GM21515 (cell line): ENCODE measurements around the gene TRIM9.

ENCODE experiments used
- ATAC-seq: cut with Tn5 transposase; IDR thresholded peaks from one replicate; pipeline ENCODE4 v1.9.1; 2021; ENCODE audit not compliant: unreplicated experiment

Gene TRIM9

DNA sequence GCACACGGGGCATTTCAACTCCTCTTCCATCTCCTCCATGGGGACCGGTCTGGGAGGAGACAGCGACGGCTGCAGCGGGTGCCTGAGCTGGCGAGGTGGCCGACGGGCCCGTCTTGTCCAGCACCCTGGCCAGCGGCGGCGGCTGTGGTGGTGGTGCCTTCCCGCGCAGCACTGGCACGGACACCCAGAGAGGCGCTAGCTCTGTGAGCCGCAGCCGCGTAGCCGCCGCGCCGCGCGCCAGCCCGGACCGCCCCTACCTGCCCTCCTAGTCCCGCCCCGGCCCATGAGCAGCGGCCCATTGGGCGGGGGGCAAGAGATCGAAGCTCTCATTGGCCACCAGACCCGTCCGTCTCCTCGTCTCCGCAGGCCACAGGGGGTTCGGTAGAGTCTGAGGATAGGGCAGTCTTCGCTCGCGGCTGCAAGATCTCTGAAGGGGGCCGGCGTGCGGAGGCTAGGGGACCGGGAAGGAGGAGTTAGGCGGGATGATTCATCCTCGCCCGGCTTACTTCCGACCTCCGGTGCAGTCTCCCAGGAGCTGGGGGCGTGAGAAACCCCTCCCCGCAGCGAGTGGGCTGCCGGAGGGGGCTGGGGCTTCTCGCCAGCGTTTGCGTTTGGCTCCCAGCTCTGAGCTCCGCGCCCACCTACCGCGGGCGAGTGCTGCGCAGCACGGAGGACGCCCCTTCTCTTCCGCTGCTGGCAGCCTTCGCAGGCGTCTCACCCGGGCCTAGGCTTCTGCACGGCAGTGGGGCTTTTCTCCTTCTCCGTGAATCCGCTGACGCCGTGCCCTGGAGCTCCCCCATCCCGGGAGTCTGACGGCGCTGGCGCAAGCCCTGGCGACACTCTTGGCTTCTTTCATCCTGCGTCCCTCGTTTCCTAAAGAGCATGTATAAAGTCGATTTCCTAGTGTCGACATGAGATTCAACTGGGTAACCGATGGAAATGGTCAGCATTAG is at the start of gene TRIM9:
TSS of gene TRIM9 (minus strand) at position 205 of the 953 bp plus-strand sequence. CDS start at position 39, 166 bp downstream.
- peak; percentile 99 for ATAC-seq

- ATAC-seq = no peak
Measured at GRCh38 chr14:51140856-51141255, 46.0 kb upstream of the TRIM9 start.

DNA sequence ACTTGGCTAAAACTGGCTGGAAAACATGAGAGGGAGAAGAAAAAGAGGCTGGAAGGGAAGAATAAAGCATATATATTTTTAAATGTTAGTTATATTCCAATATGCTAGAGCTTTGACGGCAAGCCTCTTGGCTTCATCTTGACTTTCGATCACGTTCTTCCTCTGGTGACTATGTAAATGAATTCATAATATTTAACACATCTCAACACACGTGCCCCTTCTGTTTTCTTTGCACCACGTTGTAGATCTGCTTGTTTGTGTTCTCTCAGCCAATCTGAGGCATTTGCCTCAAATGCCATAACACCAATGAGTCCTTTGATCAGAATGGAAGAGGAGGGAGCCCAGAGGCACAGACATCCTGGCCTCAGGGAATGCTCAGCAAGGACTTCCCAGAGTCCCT is 45.4 kb upstream of the TRIM9 start:
- no peak for ATAC-seq

- ATAC-seq = no peak
Measured at GRCh38 chr14:51139121-51139681, 44.3 kb upstream of the TRIM9 start.

DNA sequence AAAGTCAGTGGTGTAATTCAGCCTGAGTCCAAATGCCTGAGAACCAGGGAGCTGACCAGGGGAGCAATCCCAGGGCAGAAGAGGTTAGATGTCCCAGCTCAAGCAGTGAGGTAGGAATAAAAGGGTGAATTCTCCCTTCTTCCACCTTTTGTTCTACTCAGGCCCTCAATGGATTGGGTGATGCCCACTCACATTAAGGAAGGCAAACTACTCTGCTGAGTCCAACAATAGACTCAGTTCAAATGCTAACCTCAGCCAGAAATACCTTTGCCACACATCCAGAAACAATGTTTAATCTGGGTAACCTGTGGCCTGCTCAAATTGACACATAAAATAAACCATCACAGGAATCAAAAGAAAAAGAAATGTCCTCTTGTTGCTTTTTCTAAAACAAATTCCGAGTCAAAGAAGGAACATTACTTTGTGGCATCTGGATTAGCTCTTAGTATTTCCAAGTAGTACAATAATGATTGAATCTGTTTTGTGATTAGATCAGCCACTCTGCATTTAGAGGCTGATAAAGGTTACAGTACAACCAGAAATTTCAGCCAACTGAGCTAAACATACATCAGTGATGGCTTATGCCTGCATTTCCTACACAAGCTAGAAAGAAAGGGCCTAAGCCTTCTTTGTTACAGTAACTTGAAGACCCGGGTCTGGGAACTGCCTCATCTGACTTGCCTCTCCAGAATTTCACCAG is 43.6 kb upstream of the TRIM9 start:
- ATAC-seq = no peak

DNA sequence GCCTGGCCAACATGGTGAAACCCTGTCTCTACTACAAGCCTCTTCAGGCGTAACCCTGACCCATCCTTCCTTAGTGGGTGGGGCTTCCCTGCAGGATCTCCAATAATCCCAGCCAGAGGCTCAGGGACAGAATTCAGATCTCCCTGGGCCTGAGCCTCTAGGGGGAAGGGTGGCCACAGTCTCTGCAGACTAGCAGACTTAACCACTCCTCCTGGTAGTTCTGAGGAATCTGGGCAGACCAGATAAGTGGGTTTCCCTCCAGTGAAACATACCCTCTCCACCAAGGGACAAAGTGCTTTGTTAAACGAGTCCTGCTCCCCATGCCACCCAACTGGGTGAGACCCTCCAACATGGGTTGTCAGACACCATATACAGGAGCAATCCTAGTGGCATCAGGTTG is 36.6 kb upstream of the TRIM9 start:
- no peak for ATAC-seq

DNA sequence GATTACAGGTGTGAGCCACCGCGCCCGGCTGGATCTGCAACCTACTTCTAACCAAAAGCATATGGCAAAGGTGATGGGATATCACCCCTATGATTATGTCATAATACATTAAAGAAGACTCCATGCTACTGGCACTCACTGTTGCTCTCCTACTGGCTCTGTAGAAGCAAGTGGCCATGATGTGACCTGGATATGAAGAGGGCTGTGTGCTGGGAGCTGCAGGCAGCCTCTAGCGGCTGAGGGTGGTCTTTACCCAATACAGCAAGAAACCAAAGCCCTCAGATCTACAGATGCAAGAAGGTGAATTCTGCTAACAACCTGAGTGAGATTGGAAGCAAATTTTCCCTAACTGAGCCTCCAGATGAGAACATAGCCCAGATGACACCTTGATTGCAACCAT is 34.2 kb upstream of the TRIM9 start:
- no peak for ATAC-seq

DNA sequence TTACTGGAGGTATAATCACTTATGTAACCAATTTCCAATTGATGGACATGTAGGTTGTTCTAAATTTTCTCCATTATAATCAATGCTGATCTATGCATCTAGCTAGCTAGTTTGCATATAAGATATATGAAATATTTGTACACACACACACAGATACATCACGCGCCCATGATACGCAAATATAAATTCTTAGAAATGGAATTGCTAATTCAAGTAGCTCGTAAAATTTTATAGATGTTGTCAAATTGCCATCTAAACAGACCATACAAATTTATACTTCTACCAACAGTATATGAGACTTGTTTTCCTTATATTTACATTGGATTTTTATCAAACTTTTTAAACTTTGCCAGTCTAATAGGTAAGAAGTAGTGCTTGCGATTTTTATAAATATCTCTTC is 29.1 kb upstream of the TRIM9 start:
- no peak for ATAC-seq

DNA sequence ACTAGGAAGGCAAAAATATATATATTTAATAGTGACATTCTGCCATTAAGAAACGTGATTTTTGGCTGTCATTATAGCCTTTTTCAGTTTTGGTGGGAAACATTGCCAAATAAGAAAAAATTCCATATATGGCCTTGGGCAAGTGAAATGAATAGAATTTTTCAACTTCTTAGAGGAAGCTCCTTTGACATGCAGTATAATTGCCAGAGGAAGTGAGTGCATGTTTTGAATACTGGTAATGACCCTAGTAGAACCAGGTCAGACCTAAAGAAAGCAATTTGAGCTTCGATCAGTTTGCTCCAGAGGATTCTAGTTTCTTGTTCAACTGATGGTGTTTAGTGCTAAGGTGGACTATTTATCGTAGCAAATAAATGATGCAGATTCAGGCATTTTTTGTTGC is 26.2 kb upstream of the TRIM9 start:
- no peak for ATAC-seq

- ATAC-seq = no peak
Measured at GRCh38 chr14:51119411-51120051, 24.6 kb upstream of the TRIM9 start.

DNA sequence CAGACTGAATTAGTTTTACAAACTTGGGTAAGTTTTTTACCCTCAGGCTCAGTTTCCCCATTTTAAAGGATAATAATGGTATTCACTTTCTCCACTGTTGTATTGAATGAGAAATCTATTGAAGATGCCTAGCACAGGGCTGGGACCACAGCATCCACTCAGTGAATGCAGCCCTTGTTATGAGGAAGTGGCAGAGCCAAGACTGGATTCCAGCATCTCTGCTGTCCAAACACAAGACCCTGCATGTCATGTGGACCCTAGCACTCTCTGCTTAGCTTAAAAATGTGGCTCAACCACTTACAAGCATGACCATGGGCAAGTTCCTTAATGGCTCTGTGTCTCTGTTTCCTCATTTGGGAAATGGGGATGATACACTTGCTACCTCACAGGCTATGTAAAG is 24.1 kb upstream of the TRIM9 start:
- ATAC-seq = no peak

- no peak for ATAC-seq
Measured at GRCh38 chr14:51117593-51117992, 22.7 kb upstream of the TRIM9 start.

DNA sequence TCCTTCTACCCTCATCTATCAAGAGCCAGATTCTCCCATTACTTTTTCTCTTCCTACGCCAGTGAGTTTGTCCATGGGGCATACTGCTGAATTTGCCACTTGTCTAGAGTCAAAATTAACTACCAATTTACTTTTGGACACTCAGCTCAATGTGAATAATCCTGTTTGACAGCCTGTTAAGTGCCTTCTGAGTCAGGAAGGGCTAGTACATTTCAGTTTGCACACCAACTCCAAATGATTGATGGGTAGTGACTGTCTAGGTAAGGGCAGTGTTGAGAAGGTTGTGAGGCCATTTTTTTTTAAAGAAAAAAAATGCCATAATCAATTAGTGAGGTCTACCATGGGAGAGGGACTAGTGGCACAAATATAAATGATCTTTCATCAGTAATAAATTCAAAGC is 21.8 kb upstream of the TRIM9 start:
- ATAC-seq = no peak

GRCh38 chr14:51109651-51110050 is 14.7 kb upstream of the TRIM9 start:
- ATAC-seq = no peak

- ATAC-seq = no peak
Measured at GRCh38 chr14:51107801-51108200, 12.9 kb upstream of the TRIM9 start.

DNA sequence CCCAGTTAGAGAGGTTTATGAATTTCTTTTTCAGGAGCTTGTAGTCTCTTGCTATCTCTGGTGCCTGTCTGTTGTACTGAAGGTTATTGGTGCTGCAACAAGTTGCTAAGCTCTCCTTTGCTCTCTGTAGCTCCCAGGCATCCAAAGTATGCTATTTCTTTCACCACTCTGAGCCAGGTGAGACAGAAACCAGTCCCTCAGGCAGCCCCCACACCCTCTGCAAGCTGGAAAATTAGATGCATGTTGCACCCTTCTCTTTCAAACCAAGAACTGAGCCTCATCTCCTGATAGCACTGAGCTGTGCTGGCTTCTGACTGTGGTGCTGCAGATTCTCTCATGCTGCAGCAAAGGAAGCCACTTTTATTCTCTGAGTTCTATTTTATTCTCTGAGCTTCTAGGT is 9.6 kb upstream of the TRIM9 start:
- no peak for ATAC-seq

DNA sequence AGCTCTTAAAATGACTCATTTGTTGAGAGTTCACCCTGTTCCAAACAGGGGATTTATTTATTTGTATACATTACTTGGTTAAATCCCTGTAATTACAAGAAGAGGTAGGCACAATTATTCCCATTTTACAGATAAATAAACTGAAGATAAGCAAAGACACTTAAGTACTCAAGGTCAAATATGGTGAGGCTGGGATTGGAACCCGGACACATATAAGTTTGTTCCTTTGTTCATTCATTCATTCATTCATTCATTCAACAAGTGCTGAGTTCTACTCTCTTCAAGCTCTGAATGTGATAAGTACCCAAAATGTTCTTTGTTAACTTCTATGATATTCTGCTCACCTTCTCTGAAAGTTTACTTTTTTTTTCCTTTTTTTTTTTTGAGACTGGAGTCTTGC is 2.4 kb upstream of the TRIM9 start:
- ATAC-seq = no peak

DNA sequence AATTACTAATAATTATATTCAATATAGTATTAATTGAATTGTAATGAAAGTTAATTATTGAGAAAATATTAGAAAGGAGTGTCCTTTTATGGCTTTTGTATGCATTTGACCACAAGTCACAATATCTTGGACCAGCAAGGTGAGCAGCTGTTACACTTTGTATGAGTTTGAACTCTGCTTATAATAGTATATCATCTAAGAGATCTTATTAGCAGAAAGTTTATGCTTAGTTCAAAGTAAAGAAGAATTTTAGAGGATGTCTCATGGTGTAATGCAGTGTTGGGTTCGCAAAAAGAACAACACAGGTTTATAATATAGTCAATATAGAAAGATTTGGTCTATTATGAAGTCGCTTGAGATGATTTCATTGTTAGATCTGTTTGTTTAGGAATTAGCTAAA is 2.0 kb upstream of the TRIM9 start:
- no peak for ATAC-seq

DNA sequence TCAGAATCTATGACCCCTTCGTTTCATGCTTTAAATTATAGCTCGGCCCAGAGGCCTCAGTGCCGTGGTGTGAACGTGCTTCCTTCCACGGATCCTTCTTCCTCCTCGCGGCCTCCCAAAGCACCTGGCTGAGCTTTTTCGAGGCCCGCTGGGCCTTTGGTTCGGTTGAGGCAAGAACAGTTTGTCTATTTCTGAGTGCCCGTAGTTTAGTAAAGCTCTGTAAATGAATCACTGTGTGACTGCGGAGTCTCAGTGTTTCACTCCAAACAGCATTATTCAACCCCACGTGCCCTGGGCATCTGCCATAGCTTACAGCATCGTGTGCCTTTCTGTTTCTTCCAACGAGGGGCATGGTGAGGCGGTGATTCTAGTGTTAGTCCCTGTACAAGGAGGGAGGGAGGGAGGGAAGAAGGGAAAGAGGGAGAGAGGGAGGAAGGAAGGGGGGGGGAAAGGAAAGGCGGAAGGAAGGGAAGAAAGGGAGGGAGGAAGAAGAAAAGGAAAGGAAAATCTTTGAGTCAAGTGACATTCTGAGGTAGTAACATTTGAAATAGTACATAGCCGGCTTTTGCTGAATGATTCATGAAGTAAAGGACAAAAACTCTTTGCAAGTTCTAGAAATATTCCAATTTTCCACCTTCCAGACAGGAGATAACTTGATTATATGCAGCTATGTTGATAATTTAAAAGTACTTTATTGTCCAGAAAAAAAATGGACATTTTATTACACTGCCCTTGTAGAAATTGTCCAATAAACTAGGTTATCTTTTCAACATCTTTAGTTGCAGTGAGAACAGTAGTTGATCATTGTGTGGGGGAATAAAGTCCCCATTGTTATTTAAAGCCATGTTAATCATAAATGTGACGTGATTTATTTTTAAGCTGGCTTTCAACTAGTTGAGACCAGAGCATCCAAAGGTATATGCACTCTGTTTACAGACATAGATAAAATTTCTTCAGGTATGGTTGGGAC is 1.2 kb upstream of the TRIM9 start:
- no peak for ATAC-seq

DNA sequence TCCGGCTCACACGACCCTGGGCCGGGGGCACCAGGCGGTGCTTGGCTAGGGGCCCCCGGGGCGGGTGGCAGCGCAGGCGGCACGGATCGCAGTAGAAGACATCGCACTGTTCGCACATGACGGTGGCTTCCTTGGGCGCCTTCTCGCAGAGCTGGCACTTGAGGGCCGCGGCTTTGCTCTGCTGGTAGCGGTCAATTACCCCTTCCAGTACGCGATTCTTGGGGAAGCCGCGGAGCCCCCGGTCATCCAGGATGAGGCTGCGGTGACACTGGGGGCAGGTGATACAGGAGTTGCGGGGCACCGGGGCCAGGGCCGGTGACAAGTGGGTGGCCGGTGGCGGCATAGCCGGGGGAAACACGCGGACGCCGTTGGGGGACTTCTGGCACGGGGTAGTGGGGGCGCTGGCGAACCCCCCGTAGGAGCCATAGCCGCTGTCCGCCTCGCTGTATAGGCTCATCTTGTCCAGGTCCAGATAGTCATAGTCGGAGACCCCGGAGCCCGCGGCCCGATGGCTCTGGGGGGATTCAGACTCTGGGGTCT is 553 bp downstream of the TRIM9 start:
- ATAC-seq = no peak
